GM23338 (cell line): Measurements from ENCODE around the gene CCDC91. TPM values are rescaled to one million over a fixed set of nuclear protein-coding genes. Genes with fewer than 3 reads are reported as not detected.

Experiments used
- CREB1 ChIP-seq: fragments of 250-450 bp; sonication (Bioruptor Pico); IDR thresholded peaks from 2 replicates; pipeline ENCODE4 v1.5.0; 2020; ENCODE audit warnings: low read depth, mild to moderate bottlenecking, moderate library complexity
- EZH2 ChIP-seq: fragments of 200-600 bp; sonication (generic); IDR thresholded peaks from one replicate; pipeline ENCODE4 v1.8.0; 2017; ENCODE audit warnings: antibody characterized with exemption, mild to moderate bottlenecking, low read depth; ENCODE audit not compliant: unreplicated experiment
- EZH2phosphoT487 ChIP-seq: fragments of 200-600 bp; sonication (generic); IDR thresholded peaks from one replicate; pipeline ENCODE4 v1.8.1; 2018; ENCODE audit warnings: antibody characterized with exemption; ENCODE audit not compliant: unreplicated experiment
- NANOG ChIP-seq: IDR thresholded peaks from 2 replicates; pipeline ENCODE4 v1.6.1; 2016; ENCODE audit warnings: antibody characterized with exemption, borderline replicate concordance
- POLR2AphosphoS5 ChIP-seq: IDR thresholded peaks from 2 replicates; pipeline ENCODE4 v1.6.1; 2016; ENCODE audit warnings: antibody characterized with exemption, low read depth
- STAT1 ChIP-seq: IDR thresholded peaks from one replicate; pipeline ENCODE4 v1.6.1; 2016; ENCODE audit warnings: antibody characterized with exemption; ENCODE audit not compliant: unreplicated experiment
- ZNF114 ChIP-seq: fragments of 250-450 bp; sonication (Bioruptor Pico); IDR thresholded peaks from 2 replicates; pipeline ENCODE4 v1.5.0; 2020; ENCODE audit warnings: mild to moderate bottlenecking, moderate library complexity
- ZNF331 ChIP-seq: fragments of 250-450 bp; sonication (Bioruptor Pico); IDR thresholded peaks from 2 replicates; pipeline ENCODE4 v1.5.0; 2020; ENCODE audit warnings: low read depth, mild to moderate bottlenecking, moderate library complexity
- polyA plus RNA-seq: library from polyadenylated mRNA; unstranded; fragments of >200 nt; fragmentation: Nextera tagmentation; extraction: Ambion mirVana; gene quantifications from 2 replicates; pipeline ENCODE4 v1.2.1, GENCODE V29; 2016
- total RNA-seq: library from RNA; depleted of rRNA; stranded (reverse); fragments of >200 nt; shearing (Covaris generic); gene quantifications from 2 replicates; pipeline ENCODE4 v1.2.3, GENCODE V29; 2014
- TF ChIP-seq, protein P1 (sequence below): fragments of 250-450 bp; sonication (Bioruptor Pico); IDR thresholded peaks from 2 replicates; pipeline ENCODE4 v1.5.0; 2020; ENCODE audit warnings: mild to moderate bottlenecking, moderate library complexity
- TF ChIP-seq, protein P2 (sequence below), 2 experiments: fragments of 200-600 bp in 1 of 2; sonication (generic) in 1 of 2; conservative IDR thresholded peaks; 2 replicates each; pipeline versions ENCODE4 v1.5.1 to v1.6.1; 2016 to 2017; ENCODE audit warnings: antibody characterized with exemption in 2 of 2, low read depth in 2 of 2, mild to moderate bottlenecking in 2 of 2, moderate library complexity in 1 of 2
- TF ChIP-seq, protein P3 (sequence below): IDR thresholded peaks from one replicate; pipeline ENCODE4 v1.6.1; 2018; ENCODE audit warnings: antibody characterized with exemption; ENCODE audit not compliant: unreplicated experiment

The CCDC91 gene
- total and polyA plus RNA-seq, 2 experiments from 2014 or later: 24.7 to 48.7 TPM

DNA sequence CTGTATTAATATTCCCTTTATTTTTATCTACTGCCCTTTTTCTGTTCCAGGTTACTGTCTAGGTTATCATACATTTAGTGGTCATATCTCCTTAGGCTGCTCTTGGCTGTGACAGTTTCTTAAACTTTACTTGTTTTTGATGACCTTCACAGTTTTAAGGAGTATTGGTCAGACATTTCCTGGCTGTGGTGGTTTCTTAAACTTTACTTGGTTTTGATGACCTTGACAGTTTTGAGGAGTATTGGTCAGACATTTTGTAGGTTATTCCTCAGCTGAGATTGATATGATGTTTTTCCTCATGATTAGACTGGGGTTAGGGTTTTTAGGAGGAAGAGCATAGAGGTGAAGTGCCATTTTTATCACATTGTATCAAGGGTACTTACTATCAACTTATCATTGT, 36.4 kb downstream of the CCDC91 start (continued):
- TF ChIP-seq, protein P1, sequence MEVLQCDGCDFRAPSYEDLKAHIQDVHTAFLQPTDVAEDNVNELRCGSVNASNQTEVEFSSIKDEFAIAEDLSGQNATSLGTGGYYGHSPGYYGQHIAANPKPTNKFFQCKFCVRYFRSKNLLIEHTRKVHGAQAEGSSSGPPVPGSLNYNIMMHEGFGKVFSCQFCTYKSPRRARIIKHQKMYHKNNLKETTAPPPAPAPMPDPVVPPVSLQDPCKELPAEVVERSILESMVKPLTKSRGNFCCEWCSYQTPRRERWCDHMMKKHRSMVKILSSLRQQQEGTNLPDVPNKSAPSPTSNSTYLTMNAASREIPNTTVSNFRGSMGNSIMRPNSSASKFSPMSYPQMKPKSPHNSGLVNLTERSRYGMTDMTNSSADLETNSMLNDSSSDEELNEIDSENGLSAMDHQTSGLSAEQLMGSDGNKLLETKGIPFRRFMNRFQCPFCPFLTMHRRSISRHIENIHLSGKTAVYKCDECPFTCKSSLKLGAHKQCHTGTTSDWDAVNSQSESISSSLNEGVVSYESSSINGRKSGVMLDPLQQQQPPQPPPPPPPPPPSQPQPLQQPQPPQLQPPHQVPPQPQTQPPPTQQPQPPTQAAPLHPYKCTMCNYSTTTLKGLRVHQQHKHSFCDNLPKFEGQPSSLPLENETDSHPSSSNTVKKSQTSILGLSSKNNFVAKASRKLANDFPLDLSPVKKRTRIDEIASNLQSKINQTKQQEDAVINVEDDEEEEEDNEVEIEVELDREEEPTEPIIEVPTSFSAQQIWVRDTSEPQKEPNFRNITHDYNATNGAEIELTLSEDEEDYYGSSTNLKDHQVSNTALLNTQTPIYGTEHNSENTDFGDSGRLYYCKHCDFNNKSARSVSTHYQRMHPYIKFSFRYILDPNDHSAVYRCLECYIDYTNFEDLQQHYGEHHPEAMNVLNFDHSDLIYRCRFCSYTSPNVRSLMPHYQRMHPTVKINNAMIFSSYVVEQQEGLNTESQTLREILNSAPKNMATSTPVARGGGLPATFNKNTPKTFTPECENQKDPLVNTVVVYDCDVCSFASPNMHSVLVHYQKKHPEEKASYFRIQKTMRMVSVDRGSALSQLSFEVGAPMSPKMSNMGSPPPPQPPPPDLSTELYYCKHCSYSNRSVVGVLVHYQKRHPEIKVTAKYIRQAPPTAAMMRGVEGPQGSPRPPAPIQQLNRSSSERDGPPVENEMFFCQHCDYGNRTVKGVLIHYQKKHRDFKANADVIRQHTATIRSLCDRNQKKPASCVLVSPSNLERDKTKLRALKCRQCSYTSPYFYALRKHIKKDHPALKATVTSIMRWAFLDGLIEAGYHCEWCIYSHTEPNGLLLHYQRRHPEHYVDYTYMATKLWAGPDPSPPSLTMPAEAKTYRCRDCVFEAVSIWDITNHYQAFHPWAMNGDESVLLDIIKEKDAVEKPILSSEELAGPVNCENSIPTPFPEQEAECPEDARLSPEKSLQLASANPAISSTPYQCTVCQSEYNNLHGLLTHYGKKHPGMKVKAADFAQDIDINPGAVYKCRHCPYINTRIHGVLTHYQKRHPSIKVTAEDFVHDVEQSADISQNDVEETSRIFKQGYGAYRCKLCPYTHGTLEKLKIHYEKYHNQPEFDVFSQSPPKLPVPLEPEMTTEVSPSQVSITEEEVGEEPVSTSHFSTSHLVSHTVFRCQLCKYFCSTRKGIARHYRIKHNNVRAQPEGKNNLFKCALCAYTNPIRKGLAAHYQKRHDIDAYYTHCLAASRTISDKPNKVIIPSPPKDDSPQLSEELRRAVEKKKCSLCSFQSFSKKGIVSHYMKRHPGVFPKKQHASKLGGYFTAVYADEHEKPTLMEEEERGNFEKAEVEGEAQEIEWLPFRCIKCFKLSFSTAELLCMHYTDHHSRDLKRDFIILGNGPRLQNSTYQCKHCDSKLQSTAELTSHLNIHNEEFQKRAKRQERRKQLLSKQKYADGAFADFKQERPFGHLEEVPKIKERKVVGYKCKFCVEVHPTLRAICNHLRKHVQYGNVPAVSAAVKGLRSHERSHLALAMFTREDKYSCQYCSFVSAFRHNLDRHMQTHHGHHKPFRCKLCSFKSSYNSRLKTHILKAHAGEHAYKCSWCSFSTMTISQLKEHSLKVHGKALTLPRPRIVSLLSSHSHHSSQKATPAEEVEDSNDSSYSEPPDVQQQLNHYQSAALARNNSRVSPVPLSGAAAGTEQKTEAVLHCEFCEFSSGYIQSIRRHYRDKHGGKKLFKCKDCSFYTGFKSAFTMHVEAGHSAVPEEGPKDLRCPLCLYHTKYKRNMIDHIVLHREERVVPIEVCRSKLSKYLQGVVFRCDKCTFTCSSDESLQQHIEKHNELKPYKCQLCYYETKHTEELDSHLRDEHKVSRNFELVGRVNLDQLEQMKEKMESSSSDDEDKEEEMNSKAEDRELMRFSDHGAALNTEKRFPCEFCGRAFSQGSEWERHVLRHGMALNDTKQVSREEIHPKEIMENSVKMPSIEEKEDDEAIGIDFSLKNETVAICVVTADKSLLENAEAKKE (CRISPR knock-in tag): no peak
- no peak for TF ChIP-seq NANOG
- TF ChIP-seq, protein P2, sequence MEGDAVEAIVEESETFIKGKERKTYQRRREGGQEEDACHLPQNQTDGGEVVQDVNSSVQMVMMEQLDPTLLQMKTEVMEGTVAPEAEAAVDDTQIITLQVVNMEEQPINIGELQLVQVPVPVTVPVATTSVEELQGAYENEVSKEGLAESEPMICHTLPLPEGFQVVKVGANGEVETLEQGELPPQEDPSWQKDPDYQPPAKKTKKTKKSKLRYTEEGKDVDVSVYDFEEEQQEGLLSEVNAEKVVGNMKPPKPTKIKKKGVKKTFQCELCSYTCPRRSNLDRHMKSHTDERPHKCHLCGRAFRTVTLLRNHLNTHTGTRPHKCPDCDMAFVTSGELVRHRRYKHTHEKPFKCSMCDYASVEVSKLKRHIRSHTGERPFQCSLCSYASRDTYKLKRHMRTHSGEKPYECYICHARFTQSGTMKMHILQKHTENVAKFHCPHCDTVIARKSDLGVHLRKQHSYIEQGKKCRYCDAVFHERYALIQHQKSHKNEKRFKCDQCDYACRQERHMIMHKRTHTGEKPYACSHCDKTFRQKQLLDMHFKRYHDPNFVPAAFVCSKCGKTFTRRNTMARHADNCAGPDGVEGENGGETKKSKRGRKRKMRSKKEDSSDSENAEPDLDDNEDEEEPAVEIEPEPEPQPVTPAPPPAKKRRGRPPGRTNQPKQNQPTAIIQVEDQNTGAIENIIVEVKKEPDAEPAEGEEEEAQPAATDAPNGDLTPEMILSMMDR (conservative IDR thresholded peaks at IDR 0.05; ENCODE audit: low read depth in 2 of 2): no peak
- TF ChIP-seq EZH2: no peak
- TF ChIP-seq CREB1 (CRISPR knock-in tag): no peak
- TF ChIP-seq POLR2AphosphoS5: no peak
- no peak for TF ChIP-seq EZH2phosphoT487
- TF ChIP-seq, protein P3, sequence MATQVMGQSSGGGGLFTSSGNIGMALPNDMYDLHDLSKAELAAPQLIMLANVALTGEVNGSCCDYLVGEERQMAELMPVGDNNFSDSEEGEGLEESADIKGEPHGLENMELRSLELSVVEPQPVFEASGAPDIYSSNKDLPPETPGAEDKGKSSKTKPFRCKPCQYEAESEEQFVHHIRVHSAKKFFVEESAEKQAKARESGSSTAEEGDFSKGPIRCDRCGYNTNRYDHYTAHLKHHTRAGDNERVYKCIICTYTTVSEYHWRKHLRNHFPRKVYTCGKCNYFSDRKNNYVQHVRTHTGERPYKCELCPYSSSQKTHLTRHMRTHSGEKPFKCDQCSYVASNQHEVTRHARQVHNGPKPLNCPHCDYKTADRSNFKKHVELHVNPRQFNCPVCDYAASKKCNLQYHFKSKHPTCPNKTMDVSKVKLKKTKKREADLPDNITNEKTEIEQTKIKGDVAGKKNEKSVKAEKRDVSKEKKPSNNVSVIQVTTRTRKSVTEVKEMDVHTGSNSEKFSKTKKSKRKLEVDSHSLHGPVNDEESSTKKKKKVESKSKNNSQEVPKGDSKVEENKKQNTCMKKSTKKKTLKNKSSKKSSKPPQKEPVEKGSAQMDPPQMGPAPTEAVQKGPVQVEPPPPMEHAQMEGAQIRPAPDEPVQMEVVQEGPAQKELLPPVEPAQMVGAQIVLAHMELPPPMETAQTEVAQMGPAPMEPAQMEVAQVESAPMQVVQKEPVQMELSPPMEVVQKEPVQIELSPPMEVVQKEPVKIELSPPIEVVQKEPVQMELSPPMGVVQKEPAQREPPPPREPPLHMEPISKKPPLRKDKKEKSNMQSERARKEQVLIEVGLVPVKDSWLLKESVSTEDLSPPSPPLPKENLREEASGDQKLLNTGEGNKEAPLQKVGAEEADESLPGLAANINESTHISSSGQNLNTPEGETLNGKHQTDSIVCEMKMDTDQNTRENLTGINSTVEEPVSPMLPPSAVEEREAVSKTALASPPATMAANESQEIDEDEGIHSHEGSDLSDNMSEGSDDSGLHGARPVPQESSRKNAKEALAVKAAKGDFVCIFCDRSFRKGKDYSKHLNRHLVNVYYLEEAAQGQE: no peak
- no peak for TF ChIP-seq ZNF331
- no peak for TF ChIP-seq ZNF114
- TF ChIP-seq STAT1: no peak
